Measurements from ENCODE around the gene VLDLR.

Gene VLDLR

GRCh38 chr9:2621722-2622460 is at the start of gene VLDLR:
Gene VLDLR, plus strand, starts transcription at chr9:2621787. Its CDS starts 403 bp downstream, at chr9:2622190.
- peaks cover 69% of the 10 kb centered on the region for H3K27me3 Mint-ChIP-seq
- CTCF ChIA-PET = interaction anchor here (0.6 to 1.2 kb wide), 3 partner anchors 12 to 107 kb away, joined by 3 read pairs; no protein-coding TSS in a partner anchor
- H3K9me3 Mint-ChIP-seq = no peaks in the 10 kb centered on the region
- peaks cover 1% of the 10 kb centered on the region for H3K36me3 Mint-ChIP-seq
- H3K4me1 Mint-ChIP-seq = peaks cover 16% of the 10 kb centered on the region
- peak within 1 kb of the TSS; percentile 39 for H3K27ac Mint-ChIP-seq
- DNase-seq = peak; percentile 47
- H3K4me3 Mint-ChIP-seq = peak within 1 kb of the TSS; percentile 88

- no peak overlapping the region for H3K4me3 Mint-ChIP-seq
- no peaks in the 10 kb centered on the region for H3K27me3 Mint-ChIP-seq
- no peak overlapping the region for H3K27ac Mint-ChIP-seq
- DNase-seq = no peak
- no peaks in the 10 kb centered on the region for H3K36me3 Mint-ChIP-seq
- CTCF ChIA-PET = interaction anchor here (0.6 kb wide), 1 partner anchor 21 kb away, joined by 5 read pairs; no protein-coding TSS in a partner anchor
- no peaks in the 10 kb centered on the region for H3K9me3 Mint-ChIP-seq
- no peaks in the 10 kb centered on the region for H3K4me1 Mint-ChIP-seq
These were observed 47.4 kb upstream of the VLDLR start for GRCh38 chr9:2574203-2574602.

GRCh38 chr9:2576631-2577030 is 45.0 kb upstream of the VLDLR start:
- no peaks in the 10 kb centered on the region for H3K4me1 Mint-ChIP-seq
- no peak overlapping the region for H3K27ac Mint-ChIP-seq
- no peaks in the 10 kb centered on the region for H3K9me3 Mint-ChIP-seq
- H3K27me3 Mint-ChIP-seq = no peaks in the 10 kb centered on the region
- no peaks in the 10 kb centered on the region for H3K36me3 Mint-ChIP-seq
- H3K4me3 Mint-ChIP-seq = no peak overlapping the region
- DNase-seq = no peak
- CTCF ChIA-PET = no interaction called here

GRCh38 chr9:2583308-2584013 is 38.1 kb upstream of the VLDLR start:
- DNase-seq = no peak
- Mint-ChIP-seq H3K27ac (no peak overlapping the region), H3K4me3 (no peak overlapping the region), H3K4me1 (no peaks in the 10 kb centered on the region), H3K36me3 (no peaks in the 10 kb centered on the region), H3K9me3 (no peaks in the 10 kb centered on the region), H3K27me3 (no peaks in the 10 kb centered on the region)
- CTCF ChIA-PET = interaction anchor here (0.6 kb wide), 1 partner anchor 188 kb away, joined by 3 read pairs; no protein-coding TSS in a partner anchor

GRCh38 chr9:2591967-2592366 is 29.6 kb upstream of the VLDLR start:
- no peak for DNase-seq
- CTCF ChIA-PET = no interaction called here
- no peaks in the 10 kb centered on the region for H3K4me1 Mint-ChIP-seq
- H3K27me3 Mint-ChIP-seq = no peaks in the 10 kb centered on the region
- peaks cover 11% of the 10 kb centered on the region for H3K9me3 Mint-ChIP-seq
- no peak overlapping the region for H3K27ac Mint-ChIP-seq
- no peaks in the 10 kb centered on the region for H3K36me3 Mint-ChIP-seq
- no peak overlapping the region for H3K4me3 Mint-ChIP-seq

- Mint-ChIP-seq H3K4me3 (no peak overlapping the region), H3K27ac (no peak overlapping the region), H3K27me3 (no peaks in the 10 kb centered on the region), H3K36me3 (no peaks in the 10 kb centered on the region), H3K4me1 (no peaks in the 10 kb centered on the region), H3K9me3 (peaks cover 11% of the 10 kb centered on the region)
- DNase-seq = no peak
- CTCF ChIA-PET = no interaction called here
These were observed 27.8 kb upstream of the VLDLR start for GRCh38 chr9:2593744-2594143.

GRCh38 chr9:2595973-2596372 is 25.6 kb upstream of the VLDLR start:
- Mint-ChIP-seq H3K27ac (no peak overlapping the region), H3K27me3 (peaks cover 4% of the 10 kb centered on the region), H3K4me1 (no peaks in the 10 kb centered on the region), H3K36me3 (no peaks in the 10 kb centered on the region), H3K9me3 (peaks cover 11% of the 10 kb centered on the region), H3K4me3 (no peak overlapping the region)
- CTCF ChIA-PET = no interaction called here
- DNase-seq = no peak

- no peak for DNase-seq
- H3K9me3 Mint-ChIP-seq = peaks cover 6% of the 10 kb centered on the region
- no peaks in the 10 kb centered on the region for H3K36me3 Mint-ChIP-seq
- CTCF ChIA-PET = no interaction called here
- no peaks in the 10 kb centered on the region for H3K4me1 Mint-ChIP-seq
- H3K4me3 Mint-ChIP-seq = no peak overlapping the region
- H3K27ac Mint-ChIP-seq = no peak overlapping the region
- peaks cover 4% of the 10 kb centered on the region for H3K27me3 Mint-ChIP-seq
These were observed 24.1 kb upstream of the VLDLR start for GRCh38 chr9:2597483-2597882.

GRCh38 chr9:2599896-2600295 is 21.7 kb upstream of the VLDLR start:
- Mint-ChIP-seq H3K27me3 (peaks cover 4% of the 10 kb centered on the region), H3K4me3 (no peak overlapping the region), H3K27ac (no peak overlapping the region), H3K4me1 (no peaks in the 10 kb centered on the region), H3K9me3 (no peaks in the 10 kb centered on the region), H3K36me3 (no peaks in the 10 kb centered on the region)
- CTCF ChIA-PET = no interaction called here
- DNase-seq = no peak

- Mint-ChIP-seq H3K27me3 (peaks cover 4% of the 10 kb centered on the region), H3K4me1 (no peaks in the 10 kb centered on the region), H3K36me3 (no peaks in the 10 kb centered on the region), H3K27ac (no peak overlapping the region), H3K4me3 (no peak overlapping the region), H3K9me3 (no peaks in the 10 kb centered on the region)
- no peak for DNase-seq
- CTCF ChIA-PET = no interaction called here
These were observed 21.3 kb upstream of the VLDLR start for GRCh38 chr9:2600307-2600706.

GRCh38 chr9:2601785-2602378 is 19.7 kb upstream of the VLDLR start:
- H3K36me3 Mint-ChIP-seq = no peaks in the 10 kb centered on the region
- H3K27me3 Mint-ChIP-seq = peaks cover 4% of the 10 kb centered on the region
- H3K4me1 Mint-ChIP-seq = no peaks in the 10 kb centered on the region
- CTCF ChIA-PET = no interaction called here
- no peak for DNase-seq
- H3K9me3 Mint-ChIP-seq = no peaks in the 10 kb centered on the region
- no peak overlapping the region for H3K27ac Mint-ChIP-seq
- H3K4me3 Mint-ChIP-seq = no peak overlapping the region

GRCh38 chr9:2602704-2603116 is 18.9 kb upstream of the VLDLR start:
- Mint-ChIP-seq H3K4me3 (no peak overlapping the region), H3K4me1 (no peaks in the 10 kb centered on the region), H3K27ac (no peak overlapping the region), H3K36me3 (no peaks in the 10 kb centered on the region), H3K9me3 (no peaks in the 10 kb centered on the region), H3K27me3 (peaks cover 4% of the 10 kb centered on the region)
- CTCF ChIA-PET = interaction anchor here (0.6 kb wide), 2 partner anchors 229 to 1599 kb away, joined by 3 to 4 read pairs; no protein-coding TSS in a partner anchor
- no peak for DNase-seq

- no peak for DNase-seq
These were observed 18.0 kb upstream of the VLDLR start for GRCh38 chr9:2603621-2604020.

GRCh38 chr9:2605246-2605645 is 16.3 kb upstream of the VLDLR start:
- no peak for DNase-seq
- Mint-ChIP-seq H3K9me3 (no peaks in the 10 kb centered on the region), H3K27me3 (peaks cover 3% of the 10 kb centered on the region), H3K4me1 (no peaks in the 10 kb centered on the region), H3K27ac (no peak overlapping the region), H3K4me3 (no peak overlapping the region), H3K36me3 (no peaks in the 10 kb centered on the region)
- CTCF ChIA-PET = no interaction called here

More at GRCh38 chr9:2603621-2604020, 18.0 kb upstream of the VLDLR start:
- H3K4me1 Mint-ChIP-seq = no peaks in the 10 kb centered on the region
- no peaks in the 10 kb centered on the region for H3K36me3 Mint-ChIP-seq
- H3K27ac Mint-ChIP-seq = no peak overlapping the region
- H3K27me3 Mint-ChIP-seq = peaks cover 4% of the 10 kb centered on the region
- H3K4me3 Mint-ChIP-seq = no peak overlapping the region
- CTCF ChIA-PET = no interaction called here
- H3K9me3 Mint-ChIP-seq = no peaks in the 10 kb centered on the region

- H3K27me3 Mint-ChIP-seq = peaks cover 7% of the 10 kb centered on the region
- no peak for DNase-seq
- no peaks in the 10 kb centered on the region for H3K9me3 Mint-ChIP-seq
- CTCF ChIA-PET = no interaction called here
- H3K36me3 Mint-ChIP-seq = no peaks in the 10 kb centered on the region
- no peaks in the 10 kb centered on the region for H3K4me1 Mint-ChIP-seq
- H3K4me3 Mint-ChIP-seq = no peak overlapping the region
- no peak overlapping the region for H3K27ac Mint-ChIP-seq
These were observed 13.3 kb upstream of the VLDLR start for GRCh38 chr9:2608276-2608675.

Measured in activated naive CD4-positive, alpha-beta T cell treated with anti-CD3 and anti-CD28 coated beads, Interleukin-2, amount 10 ng/mL, durations not matched to agents 7 days and 5 days (primary cell).